ENCODE measurements around the gene TTC9B.

TTC9B gene

DNA sequence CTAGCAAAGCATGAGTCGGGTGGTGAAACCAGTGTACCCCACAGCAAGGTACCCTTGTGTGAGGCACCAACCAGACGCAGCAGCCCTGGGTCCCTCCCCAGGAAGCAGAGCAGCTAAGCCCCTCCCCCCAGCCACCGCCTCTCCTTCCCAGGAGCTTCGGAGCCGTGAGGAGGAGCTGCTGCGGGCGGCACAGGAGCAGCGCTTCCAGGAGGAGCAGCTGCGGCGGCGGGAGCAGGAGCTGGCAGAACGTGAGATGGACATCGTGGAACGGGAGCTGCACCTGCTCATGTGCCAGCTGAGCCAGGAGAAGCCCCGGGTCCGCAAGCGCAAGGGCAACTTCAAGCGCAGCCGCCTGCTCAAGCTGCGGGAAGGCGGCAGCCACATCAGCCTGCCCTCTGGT lies 12.4 kb downstream of the TTC9B start:
- DNase-seq: no peak
- Histone ChIP-seq H3K36me3 (ENCODE audit: insufficient read depth, low read length) (peaks cover 34% of the 10 kb centered on the region), H4K20me1 (ENCODE audit: insufficient read depth, low read length) (no peaks in the 10 kb centered on the region), H3K9ac (ENCODE audit: low read depth, low read length) (no peak overlapping the region), H3K27ac (ENCODE audit: low read length) (no peak overlapping the region), H3K79me2 (ENCODE audit: insufficient read depth, low read length) (no peaks in the 10 kb centered on the region), H3K27me3 (ENCODE audit: insufficient read depth, low read length, poor library complexity) (no peaks in the 10 kb centered on the region), H3K4me1 (ENCODE audit: insufficient read depth, low read length) (no peaks in the 10 kb centered on the region), H3K4me2 (ENCODE audit: insufficient read depth, low read length) (no peak overlapping the region), H2AFZ (ENCODE audit: low read depth, low read length) (no peak overlapping the region), H3K4me3 (ENCODE audit: low read depth in 1 of 2, low read length in 2 of 2) (no peak overlapping the region), H3K9me3 (ENCODE audit: insufficient read depth, low read length, severe bottlenecking) (no peaks in the 10 kb centered on the region)
- ATAC-seq (ENCODE audit: insufficient read depth, low read depth): no peak
- no peak for TF ChIP-seq CTCF (IDR thresholded peaks at IDR 0.05; ENCODE audit: borderline replicate concordance, extremely low read depth, low read length, poor library complexity, severe bottlenecking)
- no peak for TF ChIP-seq EZH2 (IDR thresholded peaks at IDR 0.05; ENCODE audit: borderline replicate concordance, low read depth, low read length, severe bottlenecking)

DNA sequence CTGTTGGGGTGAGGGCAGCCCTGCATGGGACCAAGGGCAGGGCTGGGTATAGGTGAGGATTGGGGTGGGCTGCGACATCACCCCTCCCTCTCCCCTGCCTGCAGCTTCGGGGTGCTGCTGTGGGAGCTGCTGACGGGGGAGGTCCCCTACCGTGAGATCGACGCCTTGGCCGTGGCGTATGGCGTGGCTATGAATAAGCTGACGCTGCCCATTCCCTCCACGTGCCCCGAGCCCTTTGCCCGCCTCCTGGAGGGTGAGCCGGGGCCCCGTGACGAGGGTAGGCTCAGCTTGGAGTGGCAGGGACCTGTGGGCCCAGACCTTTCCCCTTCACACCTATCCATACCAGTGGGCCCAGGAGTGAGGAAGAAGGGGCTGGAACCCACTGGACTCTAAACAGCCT lies 13.8 kb downstream of the TTC9B start:
- Histone ChIP-seq H3K79me2 (ENCODE audit: insufficient read depth, low read length) (no peaks in the 10 kb centered on the region), H3K4me1 (ENCODE audit: insufficient read depth, low read length) (no peaks in the 10 kb centered on the region), H3K4me3 (ENCODE audit: low read depth in 1 of 2, low read length in 2 of 2) (no peak overlapping the region), H3K9me3 (ENCODE audit: insufficient read depth, low read length, severe bottlenecking) (no peaks in the 10 kb centered on the region), H3K27ac (ENCODE audit: low read length) (no peak overlapping the region), H3K27me3 (ENCODE audit: insufficient read depth, low read length, poor library complexity) (no peaks in the 10 kb centered on the region), H3K4me2 (ENCODE audit: insufficient read depth, low read length) (no peak overlapping the region), H3K9ac (ENCODE audit: low read depth, low read length) (no peak overlapping the region), H3K36me3 (ENCODE audit: insufficient read depth, low read length) (peaks cover 29% of the 10 kb centered on the region), H4K20me1 (ENCODE audit: insufficient read depth, low read length) (no peaks in the 10 kb centered on the region), H2AFZ (ENCODE audit: low read depth, low read length) (no peak overlapping the region)
- TF ChIP-seq CTCF (IDR thresholded peaks at IDR 0.05; ENCODE audit: borderline replicate concordance, extremely low read depth, low read length, poor library complexity, severe bottlenecking) (no peak), EZH2 (IDR thresholded peaks at IDR 0.05; ENCODE audit: borderline replicate concordance, low read depth, low read length, severe bottlenecking) (no peak)
- DNase-seq (no peak), ATAC-seq (ENCODE audit: insufficient read depth, low read depth) (no peak)

- TF ChIP-seq EZH2 (IDR thresholded peaks at IDR 0.05; ENCODE audit: borderline replicate concordance, low read depth, low read length, severe bottlenecking): no peak
- TF ChIP-seq CTCF (IDR thresholded peaks at IDR 0.05; ENCODE audit: borderline replicate concordance, extremely low read depth, low read length, poor library complexity, severe bottlenecking): no peak
Measured at GRCh38 chr19:40200341-40201099, 17.7 kb downstream of the TTC9B start.

More at GRCh38 chr19:40200341-40201099, 17.7 kb downstream of the TTC9B start:
- Histone ChIP-seq H3K4me3 (ENCODE audit: low read depth in 1 of 2, low read length in 2 of 2) (no peak overlapping the region), H3K9me3 (ENCODE audit: insufficient read depth, low read length, severe bottlenecking) (no peaks in the 10 kb centered on the region), H2AFZ (ENCODE audit: low read depth, low read length) (no peak overlapping the region), H3K4me1 (ENCODE audit: insufficient read depth, low read length) (no peaks in the 10 kb centered on the region), H3K79me2 (ENCODE audit: insufficient read depth, low read length) (no peaks in the 10 kb centered on the region), H4K20me1 (ENCODE audit: insufficient read depth, low read length) (no peaks in the 10 kb centered on the region; the same call in 1 of the 2 replicates), H3K27ac (ENCODE audit: low read length) (no peak overlapping the region), H3K4me2 (ENCODE audit: insufficient read depth, low read length) (no peak overlapping the region), H3K9ac (ENCODE audit: low read depth, low read length) (no peak overlapping the region), H3K36me3 (ENCODE audit: insufficient read depth, low read length) (peaks cover 26% of the 10 kb centered on the region), H3K27me3 (ENCODE audit: insufficient read depth, low read length, poor library complexity) (no peaks in the 10 kb centered on the region)
- no peak for DNase-seq
- no peak for ATAC-seq (ENCODE audit: insufficient read depth, low read depth)

Measured in DND-41 (cell line).